HCT116 (cell line): ENCODE data around the gene NUF2. TPM values are rescaled to one million over a fixed set of nuclear protein-coding genes. Genes with fewer than 3 reads are reported as not detected.

Source experiments
- ATAC-seq: fragments of 200-7000 bp; cut with Tn5 transposase; 2 replicates; pipeline ENCODE4 v1.9.1; 2020; ENCODE audit warnings: mild to moderate bottlenecking, moderate library complexity
- BruUV-seq: library from RNA; stranded (reverse); fragments of 400-500 nt; replicated peaks from 2 replicates; lab custom pipeline; 2021; lab: Mats Ljungman, UMichigan
- CTCF ChIA-PET: fragments of 300-600 bp; sonication (Branson Sonifier 250); formaldehyde crosslinking; loops from one replicate; lab custom pipeline; 2021; ENCODE audit warnings: antibody characterized with exemption; lab: Charles Lee
- POLR2A ChIA-PET: fragments of 300-600, 350-600 bp; sonication (Branson Sonifier 250); formaldehyde crosslinking; loops from one replicate; lab custom pipeline; 2021; ENCODE audit warnings: antibody characterized with exemption; lab: Charles Lee
- RAD21 ChIA-PET, 2 experiments: fragments of 300-600 bp; sonication (Branson Sonifier 250); formaldehyde crosslinking; loops; one replicate each; lab custom pipeline; 2023; ENCODE audit warnings: low total read pairs in 2 of 2; ENCODE audit not compliant: uncharacterized antibody in 2 of 2, unreplicated experiment in 2 of 2, low non-redundant PET in 1 of 2; lab: Charles Lee
- DNase-seq: peaks from one replicate; pipeline ENCODE4 v3.0.0-alpha.2; 2010; ENCODE audit warnings: low read depth, low spot score
- H2AFZ ChIP-seq: fragments of 200-600 bp; shearing (Covaris generic), sonication (generic); 2 replicates; pipeline ENCODE4 v1.6.1; 2017; ENCODE audit warnings: low read depth, mixed run types, mixed read lengths, antibody characterized with exemption, low read length; ENCODE audit not compliant: poor library complexity, severe bottlenecking
- H3K27ac ChIP-seq: 2 replicates; pipeline ENCODE4 v1.5.1; 2012; ENCODE audit warnings: low read depth, low read length
- H3K27me3 ChIP-seq: fragments of 200-600 bp; sonication (generic); 2 replicates; pipeline ENCODE4 v1.6.1; 2016; ENCODE audit warnings: mixed run types, low read length, mixed read lengths; ENCODE audit not compliant: insufficient read depth
- H3K36me3 ChIP-seq, 2 experiments: fragments of 200-500 bp in 1 of 2; fragments of 200-600 bp in 1 of 2; sonication (Bioruptor generic) in 1 of 2; sonication (generic) in 1 of 2; 2 replicates each; pipeline versions ENCODE4 v1.5.1 to v1.6.1; 2014 to 2016; ENCODE audit warnings: low read length in 2 of 2, inconsistent platforms in 1 of 2, mixed read lengths in 1 of 2, mixed run types in 1 of 2; ENCODE audit not compliant: insufficient read depth in 2 of 2, control insufficient read depth in 1 of 2
- H3K4me1 ChIP-seq, 2 experiments: fragments of 200-600 bp in 1 of 2; sonication (generic) in 1 of 2; 2 replicates each; pipeline versions ENCODE4 v1.5.1 to v1.6.1; 2012 to 2017; ENCODE audit warnings: low read length in 2 of 2, inconsistent platforms in 1 of 2, mild to moderate bottlenecking in 1 of 2, mixed read lengths in 1 of 2, mixed run types in 1 of 2, moderate library complexity in 1 of 2; ENCODE audit not compliant: insufficient read depth in 2 of 2, control insufficient read depth in 1 of 2
- H3K4me2 ChIP-seq: fragments of 200-600 bp; sonication (generic); 2 replicates; pipeline ENCODE4 v1.6.1; 2017; ENCODE audit warnings: mixed run types, low read length, mixed read lengths
- H3K4me3 ChIP-seq, 2 experiments: fragments of 200-600 bp in 1 of 2; sonication (generic) in 1 of 2; replicated peaks in 1 of 2; 2 replicates each; pipeline ENCODE4 v1.5.1; 2011 to 2016; ENCODE audit warnings: low read length in 2 of 2, control low read depth in 1 of 2, low read depth in 1 of 2, mild to moderate bottlenecking in 1 of 2, mixed read lengths in 1 of 2, mixed run types in 1 of 2
- H3K79me2 ChIP-seq: fragments of 200-600 bp; sonication (generic); 2 replicates; pipeline ENCODE4 v1.6.1; 2017; ENCODE audit warnings: mild to moderate bottlenecking, mixed run types, low read length, moderate library complexity, mixed read lengths; ENCODE audit not compliant: insufficient read depth
- H3K9ac ChIP-seq: fragments of 200-600 bp; sonication (generic); 2 replicates; pipeline ENCODE4 v1.6.1; 2016; ENCODE audit warnings: low read length, mixed read lengths
- H3K9me2 ChIP-seq: fragments of 200-600 bp; sonication (generic), shearing (Covaris generic); 2 replicates; pipeline ENCODE4 v1.6.1; 2017; ENCODE audit warnings: mixed run types, mild to moderate bottlenecking, moderate library complexity; ENCODE audit not compliant: insufficient read depth
- H3K9me3 ChIP-seq, 2 experiments: fragments of 200-500 bp in 1 of 2; fragments of 200-600 bp in 1 of 2; sonication (Bioruptor generic) in 1 of 2; sonication (generic) in 1 of 2; 2 replicates each; pipeline ENCODE4 v1.6.1; 2014 to 2017; ENCODE audit warnings: low read length in 2 of 2, mixed read lengths in 2 of 2, inconsistent platforms in 1 of 2, low read depth in 1 of 2, mild to moderate bottlenecking in 1 of 2, mixed run types in 1 of 2, moderate library complexity in 1 of 2; ENCODE audit not compliant: control insufficient read depth in 1 of 2, insufficient read depth in 1 of 2
- H4K20me1 ChIP-seq: fragments of 200-600 bp; sonication (generic), shearing (Covaris generic); 2 replicates; pipeline ENCODE4 v1.6.1; 2017; ENCODE audit warnings: mixed run types, mild to moderate bottlenecking, moderate library complexity; ENCODE audit not compliant: insufficient read depth
- ATF3 ChIP-seq: IDR thresholded peaks from 2 replicates; pipeline ENCODE4 v1.6.1; 2012
- CBX3 ChIP-seq: IDR thresholded peaks from 2 replicates; pipeline ENCODE4 v1.6.1; 2012; ENCODE audit warnings: low read depth
- CEBPB ChIP-seq: IDR thresholded peaks from 2 replicates; pipeline ENCODE4 v1.6.1; 2012; ENCODE audit warnings: low read depth
- CTCF ChIP-seq, 3 experiments: fragments of 200-600 bp in 1 of 3; sonication (generic) in 1 of 3; IDR thresholded peaks in 2 of 3; conservative IDR thresholded peaks in 1 of 3; 2 replicates each; pipeline ENCODE4 v1.5.1; 2012 to 2017; ENCODE audit warnings: low read depth in 2 of 3, low read length in 2 of 3, antibody characterized with exemption in 1 of 3, borderline replicate concordance in 1 of 3, control low read depth in 1 of 3, mild to moderate bottlenecking in 1 of 3, mixed read lengths in 1 of 3, mixed run types in 1 of 3, moderate library complexity in 1 of 3; ENCODE audit not compliant: insufficient read depth in 1 of 3
- EGR1 ChIP-seq: IDR thresholded peaks from 2 replicates; pipeline ENCODE4 v1.6.1; 2012; ENCODE audit warnings: low read depth
- ELF1 ChIP-seq: IDR thresholded peaks from 2 replicates; pipeline ENCODE4 v1.6.1; 2012; ENCODE audit warnings: low read depth, borderline replicate concordance
- EZH2 ChIP-seq: fragments of 200-600 bp; sonication (generic); IDR thresholded peaks from 2 replicates; pipeline ENCODE4 v1.6.1; 2017; ENCODE audit warnings: antibody characterized with exemption, mixed run types
- EZH2phosphoT487 ChIP-seq: fragments of 200-600 bp; IDR thresholded peaks from 2 replicates; pipeline ENCODE4 v1.6.1; 2018; ENCODE audit warnings: antibody characterized with exemption, borderline replicate concordance
- FOSL1 ChIP-seq: IDR thresholded peaks from 2 replicates; pipeline ENCODE4 v1.6.1; 2012; ENCODE audit warnings: low read depth
- JUND ChIP-seq: IDR thresholded peaks from 2 replicates; pipeline ENCODE4 v1.6.1; 2012
- POLR2AphosphoS5 ChIP-seq: IDR thresholded peaks from 2 replicates; pipeline ENCODE4 v1.6.1; 2011; ENCODE audit warnings: mild to moderate bottlenecking, low read depth, low read length, moderate library complexity
- REST ChIP-seq: IDR thresholded peaks from 2 replicates; pipeline ENCODE4 v1.6.1; 2012; ENCODE audit warnings: low read depth
- SIN3A ChIP-seq: IDR thresholded peaks from 2 replicates; pipeline ENCODE4 v1.6.1; 2012; ENCODE audit warnings: low read depth
- SP1 ChIP-seq: IDR thresholded peaks from 2 replicates; pipeline ENCODE4 v1.6.1; 2012; ENCODE audit warnings: low read depth
- TCF7L2 ChIP-seq: IDR thresholded peaks from 2 replicates; pipeline ENCODE4 v1.7.0; 2011; ENCODE audit warnings: borderline replicate concordance, inconsistent platforms; ENCODE audit not compliant: insufficient read depth, insufficient read length; ENCODE audit errors: extremely low read depth
- YY1 ChIP-seq: IDR thresholded peaks from 2 replicates; pipeline ENCODE4 v1.6.1; 2011; ENCODE audit warnings: low read length, low read depth, moderate library complexity, mild to moderate bottlenecking; ENCODE audit not compliant: insufficient replicate concordance; ENCODE audit errors: extremely low read depth
- ZBTB33 ChIP-seq: IDR thresholded peaks from 2 replicates; pipeline ENCODE4 v1.6.1; 2011; ENCODE audit warnings: mild to moderate bottlenecking, low read length, moderate library complexity; ENCODE audit not compliant: insufficient replicate concordance; ENCODE audit errors: extremely low read depth
- ZFX ChIP-seq: fragments of 450-650 bp; IDR thresholded peaks from 2 replicates; pipeline ENCODE4 v1.6.1; 2017
- ZNF274 ChIP-seq: fragments of 200-500 bp; sonication (Bioruptor generic); IDR thresholded peaks from 2 replicates; pipeline ENCODE4 v1.6.1; 2014; ENCODE audit warnings: mild to moderate bottlenecking, low read depth, low read length, inconsistent platforms
- intact Hi-C: fragments of 100-400 bp; cut with micrococcal nuclease; formaldehyde crosslinking; loops from 2 replicates; pipeline ENCODE4 v1.10.0; 2022
- total RNA-seq: library from RNA; stranded (reverse); gene quantifications from one replicate; pipeline ENCODE4 v1.2.1, GENCODE V29; 2021; ENCODE audit not compliant: unreplicated experiment
- TF ChIP-seq, protein P1 (sequence below): IDR thresholded peaks from 2 replicates; pipeline ENCODE4 v1.6.1; 2012

NUF2 gene
- total RNA-seq, 1 experiment from 2014 or later = 37.6 TPM

DNA sequence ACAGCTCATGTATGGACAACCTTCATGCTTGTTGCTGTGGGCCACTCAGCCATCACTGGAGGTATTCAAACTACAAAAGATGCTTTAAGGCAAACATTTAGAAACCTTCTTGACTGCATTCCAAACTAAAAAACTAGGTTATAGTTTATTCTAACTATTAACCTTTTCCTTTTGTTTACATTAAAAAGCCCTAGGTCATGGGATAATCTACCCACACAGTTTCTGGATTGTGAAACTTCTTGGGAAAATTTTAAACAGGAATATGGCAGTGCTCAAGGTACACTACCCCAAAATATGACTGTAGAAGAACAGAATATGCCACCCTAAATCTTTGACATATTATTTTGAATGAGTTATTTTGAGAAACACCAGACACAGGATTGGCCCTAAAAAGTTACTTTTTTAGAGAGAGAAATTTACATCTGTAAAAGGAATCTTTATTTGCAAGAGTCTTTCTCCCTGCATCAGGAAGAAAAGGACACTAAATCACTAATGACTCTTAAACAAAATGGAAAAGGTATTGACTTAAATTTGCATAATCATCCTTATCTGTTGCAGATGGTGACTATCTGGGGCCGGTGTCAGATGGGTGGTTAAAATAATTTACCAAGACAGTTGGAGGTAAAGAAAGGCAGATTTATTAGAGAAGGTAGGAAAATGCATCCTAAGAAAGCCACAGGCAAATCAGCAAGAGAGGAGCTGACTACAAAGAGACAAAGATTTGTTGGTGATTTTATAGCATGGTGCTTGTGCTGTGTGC is 25.1 kb upstream of the NUF2 start:
- Histone ChIP-seq H2AFZ (no peak overlapping the region), H3K4me2 (no peak overlapping the region), H3K9me3 (no peaks in the 10 kb centered on the region), H3K4me1 (no peaks in the 10 kb centered on the region), H3K9ac (no peak overlapping the region), H3K4me3 (no peak overlapping the region)
- CTCF ChIA-PET = no interaction called here
- intact Hi-C loops = no loop called here
- ATAC-seq (no peak), DNase-seq (no peak)
- RAD21 ChIA-PET = no interaction called here
- TF ChIP-seq SP1 (no peak), JUND (no peak), CTCF (IDR thresholded peaks at IDR 0.05 in 2 of 3, conservative IDR thresholded peaks at IDR 0.05 in 1 of 3; ENCODE audit: borderline replicate concordance in 1 of 3, insufficient read depth in 1 of 3, low read depth in 2 of 3, low read length in 2 of 3) (no peak), CBX3 (no peak), SIN3A (no peak), ATF3 (no peak), CEBPB (no peak), ELF1 (no peak), ZBTB33 (no peak), ZNF274 (no peak), EZH2 (no peak), REST (no peak), YY1 (no peak), EZH2phosphoT487 (no peak), TCF7L2 (no peak), POLR2AphosphoS5 (no peak), EGR1 (no peak), FOSL1 (no peak), ZFX (no peak)
- TF ChIP-seq, protein P1, sequence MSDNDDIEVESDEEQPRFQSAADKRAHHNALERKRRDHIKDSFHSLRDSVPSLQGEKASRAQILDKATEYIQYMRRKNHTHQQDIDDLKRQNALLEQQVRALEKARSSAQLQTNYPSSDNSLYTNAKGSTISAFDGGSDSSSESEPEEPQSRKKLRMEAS = no peak
- TF ChIP-seq, all 23 proteins: peak for 0
- Histone ChIP-seq H3K9me2 (no peaks in the 10 kb centered on the region), H3K27ac (no peak overlapping the region), H3K36me3 (no peaks in the 10 kb centered on the region), H3K27me3 (no peaks in the 10 kb centered on the region), H3K79me2 (no peaks in the 10 kb centered on the region), H4K20me1 (no peaks in the 10 kb centered on the region)
- POLR2A ChIA-PET = no interaction called here
- BruUV-seq = no TSS peak
